H9 (cell line): ENCODE data around the gene CADPS2. TPM values are rescaled to one million over a fixed set of nuclear protein-coding genes. Genes with fewer than 3 reads are reported as not detected.

Source experiments
- DNase-seq: peaks from one replicate; pipeline ENCODE4 v3.0.0-alpha.2; 2017
- H2AFZ ChIP-seq: one replicate; pipeline ENCODE4 v1.6.1; 2013; ENCODE audit warnings: mild to moderate bottlenecking, low read length, control low read depth, moderate library complexity
- H2AK5ac ChIP-seq: 2 replicates; pipeline ENCODE4 v1.6.1; 2013; ENCODE audit warnings: low read length, control low read depth, mixed read lengths; ENCODE audit not compliant: insufficient read length
- H2BK120ac ChIP-seq: one replicate; pipeline ENCODE4 v1.6.1; 2013; ENCODE audit warnings: low read depth, mild to moderate bottlenecking, low read length, control low read depth, inconsistent platforms; ENCODE audit not compliant: poor library complexity, severe bottlenecking
- H2BK12ac ChIP-seq: 2 replicates; pipeline ENCODE4 v1.6.1; 2013; ENCODE audit warnings: low read length, control low read depth, mixed read lengths, low read depth; ENCODE audit not compliant: insufficient read length
- H2BK15ac ChIP-seq: 2 replicates; pipeline ENCODE4 v1.6.1; 2013; ENCODE audit warnings: low read depth, low read length, control low read depth
- H2BK20ac ChIP-seq: one replicate; pipeline ENCODE4 v1.6.1; 2013; ENCODE audit warnings: low read depth, mild to moderate bottlenecking, low read length, control low read depth, inconsistent platforms; ENCODE audit not compliant: poor library complexity, severe bottlenecking
- H2BK5ac ChIP-seq: 2 replicates; pipeline ENCODE4 v1.6.1; 2013; ENCODE audit warnings: low read length, control low read depth, mixed read lengths; ENCODE audit not compliant: insufficient read length
- H3K14ac ChIP-seq: 2 replicates; pipeline ENCODE4 v1.6.1; 2013; ENCODE audit warnings: low read length, control low read depth; ENCODE audit not compliant: insufficient read depth
- H3K18ac ChIP-seq: 2 replicates; pipeline ENCODE4 v1.6.1; 2013; ENCODE audit warnings: low read depth, mild to moderate bottlenecking, mixed read lengths, low read length, control low read depth; ENCODE audit not compliant: insufficient read length
- H3K23ac ChIP-seq: 2 replicates; pipeline ENCODE4 v1.6.1; 2013; ENCODE audit warnings: low read length, control low read depth, mixed read lengths, low read depth; ENCODE audit not compliant: insufficient read length
- H3K23me2 ChIP-seq: 2 replicates; pipeline ENCODE4 v1.6.1; 2013; ENCODE audit warnings: low read depth, mild to moderate bottlenecking, mixed read lengths, low read length, control low read depth; ENCODE audit not compliant: insufficient read length, poor library complexity, severe bottlenecking
- H3K27ac ChIP-seq: 2 replicates; pipeline ENCODE4 v1.5.1; 2013; ENCODE audit warnings: low read length, control low read depth, mixed read lengths, low read depth; ENCODE audit not compliant: insufficient read length
- H3K27me3 ChIP-seq: 2 replicates; pipeline ENCODE4 v1.6.1; 2013; ENCODE audit warnings: low read length, control low read depth, inconsistent platforms; ENCODE audit not compliant: insufficient read depth
- H3K4ac ChIP-seq: 2 replicates; pipeline ENCODE4 v1.6.1; 2013; ENCODE audit warnings: low read depth, mild to moderate bottlenecking, control low read depth, inconsistent platforms, low read length, moderate library complexity
- H3K4me1 ChIP-seq: 2 replicates; pipeline ENCODE4 v1.6.1; 2013; ENCODE audit warnings: low read length, control low read depth, inconsistent platforms; ENCODE audit not compliant: insufficient read depth
- H3K4me2 ChIP-seq: 2 replicates; pipeline ENCODE4 v1.6.1; 2013; ENCODE audit warnings: low read length, control low read depth, mixed read lengths; ENCODE audit not compliant: insufficient read length, insufficient read depth
- H3K56ac ChIP-seq: 2 replicates; pipeline ENCODE4 v1.6.1; 2013; ENCODE audit warnings: low read depth, mild to moderate bottlenecking, mixed read lengths, low read length, control low read depth; ENCODE audit not compliant: insufficient read length
- H3K79me1 ChIP-seq: 2 replicates; pipeline ENCODE4 v1.6.1; 2013; ENCODE audit warnings: low read depth, mild to moderate bottlenecking, moderate library complexity, low read length, control low read depth, inconsistent platforms; ENCODE audit not compliant: insufficient read depth, poor library complexity, severe bottlenecking
- H3K79me2 ChIP-seq: 2 replicates; pipeline ENCODE4 v1.6.1; 2013; ENCODE audit warnings: low read length, control low read depth, inconsistent platforms; ENCODE audit not compliant: insufficient read depth
- H3K9ac ChIP-seq: 2 replicates; pipeline ENCODE4 v1.6.1; 2013; ENCODE audit warnings: low read length, control low read depth, mixed read lengths; ENCODE audit not compliant: insufficient read length; ENCODE audit errors: extremely low read depth
- H3K9me3 ChIP-seq: one replicate; pipeline ENCODE4 v1.6.1; 2013; ENCODE audit warnings: low read depth, low read length, inconsistent platforms; ENCODE audit not compliant: control insufficient read depth
- H3T11ph ChIP-seq: one replicate; pipeline ENCODE4 v1.6.1; 2013; ENCODE audit warnings: mild to moderate bottlenecking, low read length, control low read depth, inconsistent platforms
- H4K20me1 ChIP-seq: one replicate; pipeline ENCODE4 v1.6.1; 2013; ENCODE audit not compliant: control insufficient read depth, insufficient read length, insufficient read depth
- H4K5ac ChIP-seq: 2 replicates; pipeline ENCODE4 v1.6.1; 2013; ENCODE audit warnings: low read depth, mild to moderate bottlenecking, mixed read lengths, low read length, control low read depth; ENCODE audit not compliant: insufficient read length
- H4K8ac ChIP-seq: replicated peaks from 2 replicates; pipeline ENCODE4 v1.6.1; 2013; ENCODE audit warnings: low read length, control low read depth, mixed read lengths, low read depth; ENCODE audit not compliant: insufficient read length
- H4K91ac ChIP-seq: 2 replicates; pipeline ENCODE4 v1.6.1; 2013; ENCODE audit warnings: low read depth, mild to moderate bottlenecking, moderate library complexity, mixed read lengths, low read length, control low read depth; ENCODE audit not compliant: insufficient read length
- H3K27ac Mint-ChIP-seq, 3 experiments: 2 replicates in 2 of 3; 3 replicates in 1 of 3; pipeline ENCODE4 v1.8.0; 2020 to 2021; ENCODE audit warnings: mixed read lengths in 3 of 3, mild to moderate bottlenecking in 1 of 3, moderate library complexity in 1 of 3
- H3K27me3 Mint-ChIP-seq: 2 replicates; pipeline ENCODE4 v1.8.0; 2021; ENCODE audit warnings: low read depth, mild to moderate bottlenecking, moderate library complexity, mixed read lengths
- H3K36me3 Mint-ChIP-seq, 3 experiments: 2 replicates in 2 of 3; 3 replicates in 1 of 3; pipeline ENCODE4 v1.8.0; 2020 to 2021; ENCODE audit warnings: low read depth in 3 of 3, mixed read lengths in 3 of 3; ENCODE audit not compliant: insufficient read depth in 1 of 3
- H3K4me1 Mint-ChIP-seq, 2 experiments: 2 replicates each; pipeline ENCODE4 v1.8.0; 2020; ENCODE audit warnings: mixed read lengths in 2 of 2
- H3K4me3 Mint-ChIP-seq, 2 experiments: 2 replicates in 1 of 2; 3 replicates in 1 of 2; pipeline ENCODE4 v1.8.0; 2020 to 2021; ENCODE audit warnings: mild to moderate bottlenecking in 2 of 2, mixed read lengths in 2 of 2, moderate library complexity in 1 of 2
- H3K9me3 Mint-ChIP-seq, 2 experiments: 2 replicates in 1 of 2; 3 replicates in 1 of 2; pipeline ENCODE4 v1.8.0; 2020; ENCODE audit warnings: mild to moderate bottlenecking in 2 of 2, mixed read lengths in 2 of 2, moderate library complexity in 1 of 2
- WGBS: extraction: QIAGEN DNeasy Blood & Tissue Kit; methylation state at CpG from one replicate; pipeline ENCODE4 v1.1.7; 2013; ENCODE audit warnings: missing lambda C conversion rate, low lambda C conversion rate, mixed read lengths; ENCODE audit not compliant: insufficient read length; ENCODE audit errors: extremely low coverage; 5-methylcytosine and 5-hydroxymethylcytosine counted together
- total RNA-seq: library from RNA; stranded (reverse); gene quantifications from 2 replicates; pipeline ENCODE4 v1.2.1, GENCODE V29; 2021
- TF ChIP-seq, protein P1 (sequence below): fragments of 200-600 bp; sonication (generic); conservative IDR thresholded peaks from 3 replicates; pipeline ENCODE4 v1.8.0; 2021; ENCODE audit warnings: antibody characterized with exemption, mild to moderate bottlenecking

The CADPS2 gene
- total RNA-seq, 1 experiment from 2014 or later = 7.1 TPM

DNA sequence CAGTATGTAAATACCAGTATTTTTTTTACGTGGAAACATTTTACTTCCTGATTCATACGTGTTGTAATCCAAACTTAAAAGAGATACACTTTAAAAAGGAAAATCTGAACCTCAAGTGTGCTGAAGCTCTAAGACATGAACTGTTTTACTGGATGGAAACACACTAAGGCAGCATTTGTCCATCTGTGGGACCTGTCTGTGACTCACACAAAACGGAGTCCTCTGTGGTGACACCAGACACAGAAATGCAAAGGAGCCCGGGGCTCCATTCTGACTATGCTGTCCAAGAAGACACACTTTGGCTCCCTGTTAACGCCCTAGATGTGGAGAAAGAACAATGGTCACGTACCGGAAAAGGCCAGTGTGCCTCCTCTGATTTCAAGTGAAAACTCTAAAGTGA is 211.2 kb downstream of the CADPS2 start:
- Mint-ChIP-seq H3K27ac (no peak overlapping the region), H3K27me3 (no peaks in the 10 kb centered on the region; the same call in 1 of the 2 replicates), H3K36me3 (peaks cover 7 to 9% (median 9%) of the 10 kb centered on the region in 3 experiments; a peak in 6 of 7 replicates), H3K4me1 (peaks cover 57 to 59% of the 10 kb centered on the region in 2 experiments), H3K9me3 (peaks cover 7 to 11% of the 10 kb centered on the region in 2 experiments), H3K4me3 (no peak overlapping the region)
- Histone ChIP-seq H2AK5ac (peak overlapping the region; percentile 47), H4K91ac (no peak overlapping the region), H3K79me2 (0 out of 2 replicates have a peak, but pooled peaks cover 2% of the 10 kb centered on the region), H3K4me2 (no peak overlapping the region), H2AFZ (no peak overlapping the region), H3K23ac (no peak overlapping the region), H2BK12ac (no peak overlapping the region), H2BK20ac (no peak overlapping the region), H3K56ac (no peak overlapping the region), H3K79me1 (no peaks in the 10 kb centered on the region), H3K14ac (no peak overlapping the region), H2BK120ac (no peak overlapping the region), H4K20me1 (no peaks in the 10 kb centered on the region), H3K18ac (no peak overlapping the region), H4K5ac (no peak overlapping the region), H3T11ph (no peak overlapping the region), H4K8ac (no peak overlapping the region), H3K9ac (no peak overlapping the region), H3K4ac (no peak overlapping the region), H3K27me3 (no peaks in the 10 kb centered on the region), H3K9me3 (no peaks in the 10 kb centered on the region), H3K4me1 (peaks cover 25% of the 10 kb centered on the region; the same call in 1 of the 2 replicates), H3K27ac (no peak overlapping the region), H2BK15ac (no peak overlapping the region), H2BK5ac (no peak overlapping the region), H3K23me2 (no peaks in the 10 kb centered on the region)
- TF ChIP-seq, protein P1, sequence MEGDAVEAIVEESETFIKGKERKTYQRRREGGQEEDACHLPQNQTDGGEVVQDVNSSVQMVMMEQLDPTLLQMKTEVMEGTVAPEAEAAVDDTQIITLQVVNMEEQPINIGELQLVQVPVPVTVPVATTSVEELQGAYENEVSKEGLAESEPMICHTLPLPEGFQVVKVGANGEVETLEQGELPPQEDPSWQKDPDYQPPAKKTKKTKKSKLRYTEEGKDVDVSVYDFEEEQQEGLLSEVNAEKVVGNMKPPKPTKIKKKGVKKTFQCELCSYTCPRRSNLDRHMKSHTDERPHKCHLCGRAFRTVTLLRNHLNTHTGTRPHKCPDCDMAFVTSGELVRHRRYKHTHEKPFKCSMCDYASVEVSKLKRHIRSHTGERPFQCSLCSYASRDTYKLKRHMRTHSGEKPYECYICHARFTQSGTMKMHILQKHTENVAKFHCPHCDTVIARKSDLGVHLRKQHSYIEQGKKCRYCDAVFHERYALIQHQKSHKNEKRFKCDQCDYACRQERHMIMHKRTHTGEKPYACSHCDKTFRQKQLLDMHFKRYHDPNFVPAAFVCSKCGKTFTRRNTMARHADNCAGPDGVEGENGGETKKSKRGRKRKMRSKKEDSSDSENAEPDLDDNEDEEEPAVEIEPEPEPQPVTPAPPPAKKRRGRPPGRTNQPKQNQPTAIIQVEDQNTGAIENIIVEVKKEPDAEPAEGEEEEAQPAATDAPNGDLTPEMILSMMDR = no peak
- no CpG with 5 or more reads among the region's 7 CpGs for WGBS
- DNase-seq = no peak
